Keratinocyte (primary cell): ENCODE data around the gene GPATCH2. TPM values are rescaled to one million over a fixed set of nuclear protein-coding genes. Genes with fewer than 3 reads are reported as not detected.

Source experiments
- DNase-seq: peaks from one replicate; pipeline ENCODE4 v3.0.0-alpha.2; 2011; ENCODE audit warnings: low read depth, missing footprints, low spot score
- FAIRE-seq: peaks from 2 replicates; lab custom pipeline; 2011; peaks lifted over from hg19 to GRCh38; lab: Jason Lieb, UNC
- H2AFZ ChIP-seq: 2 replicates; pipeline ENCODE4 v1.6.0; 2012; ENCODE audit warnings: low read length, control low read depth, inconsistent platforms; ENCODE audit not compliant: control insufficient read depth
- H3K27ac ChIP-seq: 2 replicates; pipeline ENCODE4 v1.5.1; 2011; ENCODE audit warnings: low read length; ENCODE audit not compliant: control insufficient read depth, insufficient read depth
- H3K27me3 ChIP-seq: 3 replicates; pipeline ENCODE4 v1.6.0; 2011; ENCODE audit warnings: low read length; ENCODE audit not compliant: control insufficient read depth, insufficient read depth; ENCODE audit errors: extremely low read depth
- H3K36me3 ChIP-seq, 2 experiments: 2 replicates in 1 of 2; 3 replicates in 1 of 2; pipeline ENCODE4 v1.5.1; 2011; ENCODE audit warnings: low read length in 2 of 2, mild to moderate bottlenecking in 1 of 2; ENCODE audit not compliant: control insufficient read depth in 2 of 2, insufficient read depth in 2 of 2; ENCODE audit errors: extremely low read depth in 1 of 2
- H3K4me1 ChIP-seq: 3 replicates; pipeline ENCODE4 v1.5.1; 2011; ENCODE audit warnings: low read length; ENCODE audit not compliant: control insufficient read depth, insufficient read depth; ENCODE audit errors: extremely low read depth
- H3K4me2 ChIP-seq: 3 replicates; pipeline ENCODE4 v1.6.0; 2011; ENCODE audit warnings: low read depth, low read length; ENCODE audit not compliant: control insufficient read depth, insufficient read depth; ENCODE audit errors: extremely low read depth
- H3K4me3 ChIP-seq, 3 experiments: fragments of 200-600 bp in 1 of 3; sonication (generic) in 1 of 3; 2 replicates in 2 of 3; 3 replicates in 1 of 3; pipeline ENCODE4 v1.5.1; 2011 to 2016; ENCODE audit warnings: low read length in 3 of 3, mild to moderate bottlenecking in 3 of 3, control low read depth in 2 of 3, inconsistent platforms in 1 of 3, low read depth in 1 of 3, mixed read lengths in 1 of 3, mixed run types in 1 of 3, moderate library complexity in 1 of 3; ENCODE audit not compliant: control insufficient read depth in 2 of 3, insufficient read depth in 2 of 3; ENCODE audit errors: extremely low read depth in 1 of 3
- H3K79me2 ChIP-seq: 2 replicates; pipeline ENCODE4 v1.6.0; 2012; ENCODE audit warnings: low read length; ENCODE audit not compliant: control insufficient read depth, insufficient read depth
- H3K9ac ChIP-seq: 3 replicates; pipeline ENCODE4 v1.6.0; 2011; ENCODE audit warnings: low read length; ENCODE audit not compliant: control insufficient read depth, insufficient read depth; ENCODE audit errors: extremely low read depth
- H3K9me1 ChIP-seq: 3 replicates; pipeline ENCODE4 v1.6.0; 2011; ENCODE audit warnings: low read length; ENCODE audit not compliant: control insufficient read depth, insufficient read depth; ENCODE audit errors: extremely low read depth
- H3K9me3 ChIP-seq: 2 replicates; pipeline ENCODE4 v1.5.1; 2012; ENCODE audit warnings: low read depth, low read length; ENCODE audit not compliant: control insufficient read depth
- H4K20me1 ChIP-seq: 3 replicates; pipeline ENCODE4 v1.6.0; 2011; ENCODE audit warnings: low read length; ENCODE audit not compliant: control insufficient read depth, insufficient read depth; ENCODE audit errors: extremely low read depth
- EZH2 ChIP-seq: IDR thresholded peaks from one replicate; pipeline ENCODE4 v1.6.1; 2012; ENCODE audit warnings: inconsistent platforms, mild to moderate bottlenecking, low read length, moderate library complexity
- dilution Hi-C: fragments of 300-500 bp; cut with MboI; formaldehyde crosslinking; loops from one replicate; pipeline ENCODE4 v1.7.0; 2020; ENCODE audit warnings: low sequenced_read_pairs; ENCODE audit not compliant: extremely low pct_ligation_motif_present
- polyA plus RNA-seq, 5 experiments: library from polyadenylated mRNA; depleted of rRNA in 3 of 5; stranded (reverse) in 3 of 5; stranded (forward) in 1 of 5; unstranded in 1 of 5; fragments of >200 nt; gene quantifications; 1 replicate in 1 of 5; 2 replicates in 3 of 5; 3 replicates in 1 of 5; pipeline versions ENCODE4 v1.2.1 to v1.2.3, GENCODE V29; 2011 to 2012; ENCODE audit warnings: missing spikeins in 2 of 5, low read depth in 1 of 5, low replicate concordance in 1 of 5
- TF ChIP-seq, protein P1 (sequence below), 3 experiments: IDR thresholded peaks in 1 of 3; conservative IDR thresholded peaks in 1 of 3; optimal IDR thresholded peaks in 1 of 3; 2 replicates in 2 of 3; 3 replicates in 1 of 3; pipeline versions ENCODE3 to v1.5.1; 2011; ENCODE audit warnings: low read length in 3 of 3, mild to moderate bottlenecking in 3 of 3, moderate library complexity in 2 of 3, control low read depth in 1 of 3, inconsistent platforms in 1 of 3; ENCODE audit not compliant: insufficient read depth in 2 of 3; ENCODE audit errors: extremely low read depth in 1 of 3

Gene GPATCH2
- polyA plus RNA-seq, 1 donor (not counting 4 experiments of a cell fraction or from before 2014, with no cell fraction given) = 15.7 TPM

DNA sequence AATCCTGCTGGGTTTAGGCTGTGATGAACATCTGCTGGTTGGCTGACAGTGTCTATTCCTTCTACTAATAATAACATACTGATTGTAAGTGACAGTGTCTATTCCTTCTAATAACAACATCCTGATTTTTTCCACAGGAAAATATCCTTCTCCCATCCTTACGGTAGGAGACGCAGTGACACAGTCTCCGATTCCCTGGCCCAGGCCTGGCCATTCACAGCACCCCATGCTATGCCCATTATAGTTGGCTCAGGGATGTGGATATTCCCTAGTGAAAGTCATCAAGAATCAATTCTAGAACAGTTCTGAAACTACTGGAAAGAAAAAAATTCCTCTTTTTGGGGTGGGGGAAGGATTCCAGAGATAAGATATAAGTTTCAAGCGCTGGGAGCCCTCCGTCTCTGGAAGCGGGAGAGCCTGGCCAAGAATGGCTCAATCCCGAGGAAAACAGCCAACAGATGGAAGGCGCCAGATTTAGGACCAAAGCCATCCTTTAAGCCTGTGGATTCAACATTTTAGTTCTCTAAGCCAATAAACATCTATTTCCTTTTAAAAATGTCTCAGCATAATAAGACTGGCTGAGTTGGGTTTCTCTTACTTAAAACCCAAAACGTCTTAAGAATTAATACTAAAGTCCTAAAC, 88.6 kb downstream of the GPATCH2 start:
- H3K9me3 ChIP-seq = no peaks in the 10 kb centered on the region
- FAIRE-seq (no peak), DNase-seq (no peak)
- no peak overlapping the region for H3K9ac ChIP-seq
- H2AFZ ChIP-seq = no peak overlapping the region
- TF ChIP-seq, protein P1, sequence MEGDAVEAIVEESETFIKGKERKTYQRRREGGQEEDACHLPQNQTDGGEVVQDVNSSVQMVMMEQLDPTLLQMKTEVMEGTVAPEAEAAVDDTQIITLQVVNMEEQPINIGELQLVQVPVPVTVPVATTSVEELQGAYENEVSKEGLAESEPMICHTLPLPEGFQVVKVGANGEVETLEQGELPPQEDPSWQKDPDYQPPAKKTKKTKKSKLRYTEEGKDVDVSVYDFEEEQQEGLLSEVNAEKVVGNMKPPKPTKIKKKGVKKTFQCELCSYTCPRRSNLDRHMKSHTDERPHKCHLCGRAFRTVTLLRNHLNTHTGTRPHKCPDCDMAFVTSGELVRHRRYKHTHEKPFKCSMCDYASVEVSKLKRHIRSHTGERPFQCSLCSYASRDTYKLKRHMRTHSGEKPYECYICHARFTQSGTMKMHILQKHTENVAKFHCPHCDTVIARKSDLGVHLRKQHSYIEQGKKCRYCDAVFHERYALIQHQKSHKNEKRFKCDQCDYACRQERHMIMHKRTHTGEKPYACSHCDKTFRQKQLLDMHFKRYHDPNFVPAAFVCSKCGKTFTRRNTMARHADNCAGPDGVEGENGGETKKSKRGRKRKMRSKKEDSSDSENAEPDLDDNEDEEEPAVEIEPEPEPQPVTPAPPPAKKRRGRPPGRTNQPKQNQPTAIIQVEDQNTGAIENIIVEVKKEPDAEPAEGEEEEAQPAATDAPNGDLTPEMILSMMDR (optimal IDR thresholded peaks at IDR 0.05 in 1 of 3, IDR thresholded peaks at IDR 0.05 in 1 of 3, conservative IDR thresholded peaks at IDR 0.05 in 1 of 3; ENCODE audit: extremely low read depth in 1 of 3, insufficient read depth in 2 of 3, low read length in 3 of 3) = no peak
- TF ChIP-seq EZH2 = no peak
- H3K4me2 ChIP-seq = no peak overlapping the region
- H3K36me3 ChIP-seq = no peaks in the 10 kb centered on the region
- peaks cover 2% of the 10 kb centered on the region for H3K79me2 ChIP-seq
- no peaks in the 10 kb centered on the region for H4K20me1 ChIP-seq
- H3K4me3 ChIP-seq = no peak overlapping the region
- H3K27ac ChIP-seq = no peak overlapping the region
- no peaks in the 10 kb centered on the region for H3K4me1 ChIP-seq
- H3K9me1 ChIP-seq = no peaks in the 10 kb centered on the region
- dilution Hi-C loops = no loop called here
- H3K27me3 ChIP-seq = no peaks in the 10 kb centered on the region

DNA sequence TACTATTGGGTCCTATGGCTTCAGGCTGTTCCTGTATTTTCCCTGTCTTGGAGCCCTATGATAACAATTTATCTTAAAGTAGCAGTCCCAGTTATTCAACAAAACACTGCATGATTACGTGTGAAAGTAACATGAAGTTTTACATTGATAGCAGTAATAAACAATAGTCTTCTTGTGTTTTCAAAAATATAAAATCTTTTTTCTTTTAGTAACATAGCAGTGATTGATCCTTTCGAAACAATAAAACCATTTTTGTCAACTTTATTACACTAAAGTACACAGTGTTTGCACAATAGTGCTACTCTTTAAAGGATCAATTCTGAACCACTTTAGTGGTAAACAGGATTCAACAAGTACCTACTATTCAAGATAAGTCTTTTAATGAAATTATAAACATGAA, 90.6 kb downstream of the GPATCH2 start:
- no peak overlapping the region for H3K27ac ChIP-seq
- H3K9ac ChIP-seq = no peak overlapping the region
- no peak for FAIRE-seq
- no peaks in the 10 kb centered on the region for H4K20me1 ChIP-seq
- no peaks in the 10 kb centered on the region for H3K9me1 ChIP-seq
- dilution Hi-C loops = no loop called here
- peaks cover 2% of the 10 kb centered on the region for H3K79me2 ChIP-seq
- no peak for DNase-seq
- H3K9me3 ChIP-seq = no peaks in the 10 kb centered on the region
- no peak overlapping the region for H3K4me3 ChIP-seq
- H3K4me1 ChIP-seq = no peaks in the 10 kb centered on the region
- TF ChIP-seq, protein P1 (optimal IDR thresholded peaks at IDR 0.05 in 1 of 3, IDR thresholded peaks at IDR 0.05 in 1 of 3, conservative IDR thresholded peaks at IDR 0.05 in 1 of 3; ENCODE audit: extremely low read depth in 1 of 3, insufficient read depth in 2 of 3, low read length in 3 of 3) = no peak
- no peak for TF ChIP-seq EZH2
- no peaks in the 10 kb centered on the region for H3K27me3 ChIP-seq
- no peak overlapping the region for H2AFZ ChIP-seq
- no peak overlapping the region for H3K4me2 ChIP-seq
- no peaks in the 10 kb centered on the region for H3K36me3 ChIP-seq
